Cardiac septum (tissue), 1 donor: ENCODE data around the gene LACTB. TPM values are rescaled to one million over a fixed set of nuclear protein-coding genes. Genes with fewer than 3 reads are reported as not detected.

Experiments
- DNase-seq: peaks from one replicate; pipeline ENCODE4 v3.0.0-alpha.2; 2020; ENCODE audit warnings: low spot score
- intact Hi-C: fragments of 100-400 bp; cut with DNase I; formaldehyde crosslinking; loops from one replicate; pipeline ENCODE4 v1.14.0; 2022
- total RNA-seq: library from RNA; stranded (reverse); fragmentation: NEBNext Ultra II Directional; extraction: Animal tissue kit (Norgen Biotek cat#: 25700); gene quantifications from one replicate; pipeline ENCODE4 v1.2.1, GENCODE V29; 2021
- donor health status: DM: no; HTN: no; CAD: no.

LACTB gene
- total RNA-seq, 1 donor from 2014 or later = 22.3 TPM

- no peak for DNase-seq
- intact Hi-C loops = loop anchor here (5.0 to 10.0 kb wide), 2 partner anchors 103 to 119 kb away; partner anchors contain the start of gene APH1B
Measured at GRCh38 chr15:63157891-63158431, 36.3 kb downstream of the LACTB start.

- intact Hi-C loops = no loop called here
- no peak for DNase-seq
Measured at GRCh38 chr15:63160638-63161037, 39.0 kb downstream of the LACTB start.

DNA sequence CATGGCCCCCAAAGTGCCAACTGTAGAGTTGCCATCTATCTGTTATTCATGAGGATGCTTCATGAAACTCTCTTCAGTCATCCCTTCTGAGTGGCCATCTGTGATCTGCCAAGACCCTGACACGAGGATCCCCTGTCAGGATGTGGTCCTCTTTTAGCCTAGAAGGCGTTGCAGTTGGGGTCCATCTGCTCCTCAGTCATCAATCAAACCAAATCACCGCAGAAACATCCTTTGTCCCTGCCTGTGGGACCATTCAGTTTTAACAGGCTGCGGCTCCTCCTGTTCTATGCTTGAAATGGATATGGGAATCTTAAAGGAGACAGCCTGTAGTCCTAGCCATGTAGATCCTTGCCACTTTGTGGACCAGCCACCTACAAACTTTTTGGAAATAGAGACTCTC is 41.6 kb downstream of the LACTB start:
- no peak for DNase-seq
- intact Hi-C loops = no loop called here

- no peak for DNase-seq
- intact Hi-C loops = no loop called here
Measured at GRCh38 chr15:63165166-63165859, 43.7 kb downstream of the LACTB start.

- intact Hi-C loops = no loop called here
- no peak for DNase-seq
Measured at GRCh38 chr15:63166219-63166618, 44.6 kb downstream of the LACTB start.

DNA sequence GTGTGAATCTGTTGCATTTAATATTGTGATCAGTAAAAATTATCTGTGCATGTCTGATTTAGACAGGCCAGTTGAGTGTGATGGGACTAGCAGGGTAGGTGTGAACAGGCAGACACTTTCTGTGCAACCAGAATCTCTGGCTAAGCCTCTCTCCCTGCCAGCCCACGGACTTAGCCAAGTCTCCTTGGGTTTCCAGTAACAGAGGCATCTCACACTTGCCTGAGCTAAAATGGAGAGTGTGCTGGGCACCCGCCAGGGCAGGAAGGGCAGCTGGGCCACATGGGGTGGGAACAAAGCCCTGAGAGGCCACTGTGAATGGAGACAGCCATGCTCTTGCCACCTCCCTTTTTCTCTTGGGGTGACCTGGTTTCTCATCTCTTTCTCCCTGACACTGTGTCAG is 48.1 kb downstream of the LACTB start:
- DNase-seq = no peak
- intact Hi-C loops = no loop called here

GRCh38 chr15:63172376-63172775 is 50.7 kb downstream of the LACTB start:
- intact Hi-C loops = no loop called here
- no peak for DNase-seq

DNA sequence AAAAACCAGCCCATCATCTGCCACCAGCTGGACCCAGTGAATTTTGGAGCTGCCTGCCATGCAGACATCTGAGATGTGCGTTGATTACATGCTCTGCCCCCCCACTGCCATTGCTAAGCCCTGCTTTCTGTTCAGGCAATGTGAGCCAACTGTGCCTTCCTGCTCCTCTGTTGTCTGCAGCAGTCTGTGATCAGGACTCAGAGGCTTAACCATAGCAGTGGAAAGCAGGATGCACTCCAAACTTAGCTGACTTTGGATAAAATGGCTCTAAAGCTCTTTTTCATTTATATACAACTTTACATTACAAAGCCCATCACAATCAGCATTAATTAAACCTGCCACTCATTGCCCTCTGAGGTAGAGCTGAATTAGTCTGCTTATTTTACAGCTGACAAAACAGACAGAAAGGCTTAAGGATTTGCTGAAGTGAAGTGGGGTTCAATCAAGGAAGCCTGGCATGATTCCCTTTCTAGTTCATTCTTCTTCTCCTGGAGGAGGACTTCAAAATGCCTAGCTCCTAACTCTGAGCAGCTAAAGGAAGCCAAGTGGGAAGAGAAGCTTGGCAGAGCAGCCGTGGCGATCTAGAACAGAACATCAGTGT is 51.3 kb downstream of the LACTB start:
- intact Hi-C loops = no loop called here
- no peak for DNase-seq

- no peak for DNase-seq
- intact Hi-C loops = no loop called here
Measured at GRCh38 chr15:63176302-63176701, 54.6 kb downstream of the LACTB start.

DNA sequence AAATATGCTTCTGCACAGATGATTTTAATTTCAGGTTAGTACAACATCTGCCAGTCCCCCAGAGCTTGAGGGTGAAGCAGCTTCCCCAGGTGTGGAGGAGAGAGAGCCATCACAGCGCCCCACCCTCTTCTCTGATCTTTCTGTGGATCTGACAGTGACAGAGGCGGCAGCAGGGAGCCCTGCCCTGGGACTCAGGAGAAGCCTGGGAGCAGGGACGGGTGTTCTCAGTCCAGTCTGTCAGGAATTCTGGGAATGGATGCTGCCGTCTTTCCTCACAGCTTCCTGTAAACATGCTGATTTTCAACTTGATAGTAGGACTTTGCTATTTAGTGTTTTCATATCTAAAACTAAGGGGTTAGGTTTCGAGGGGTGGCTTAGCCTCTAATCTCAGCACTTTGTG is 56.4 kb downstream of the LACTB start:
- intact Hi-C loops = no loop called here
- no peak for DNase-seq

DNA sequence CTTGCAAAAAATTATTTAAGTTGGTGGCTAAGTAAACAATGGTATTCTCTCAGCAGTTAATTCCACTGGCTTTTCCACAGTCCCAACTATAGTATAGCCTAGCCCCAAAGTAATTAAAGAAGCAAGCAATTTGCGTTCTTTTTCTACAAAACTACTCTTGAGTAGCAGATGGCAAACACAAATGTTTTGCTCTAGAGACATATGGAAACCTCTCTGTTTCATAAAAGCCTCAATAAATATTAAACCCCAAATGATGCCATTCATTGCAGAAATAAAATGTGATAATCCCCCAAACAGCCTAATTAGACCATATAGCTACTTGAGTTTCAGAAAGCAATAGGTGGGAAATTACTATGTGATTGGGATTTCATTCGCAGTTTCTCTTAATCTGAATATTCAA is 59.1 kb downstream of the LACTB start:
- intact Hi-C loops = loop anchor here (10.0 kb wide), 1 partner anchor 224 kb away; no protein-coding TSS in a partner anchor
- DNase-seq = no peak

DNA sequence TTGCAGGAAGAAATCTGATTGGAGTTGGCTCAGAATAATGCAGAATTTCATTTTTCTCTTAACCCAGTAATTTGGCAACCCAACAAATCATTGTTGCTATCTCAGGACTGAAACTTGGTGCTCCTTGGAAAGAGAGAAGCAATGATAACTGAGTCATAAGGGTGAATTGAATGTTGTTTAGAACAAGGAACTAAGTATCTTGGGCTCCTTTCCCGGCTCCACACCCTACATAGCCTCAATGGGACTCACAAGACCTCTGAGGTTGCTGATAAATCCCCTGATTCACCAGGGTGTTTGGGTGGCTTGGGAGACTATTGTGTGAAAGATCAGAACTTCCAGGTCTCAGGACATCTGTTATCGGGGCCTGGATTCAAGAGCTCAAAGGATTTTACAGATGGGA is 60.0 kb downstream of the LACTB start:
- DNase-seq = no peak
- intact Hi-C loops = loop anchor here (10.0 kb wide), 1 partner anchor 223 kb away; no protein-coding TSS in a partner anchor

DNA sequence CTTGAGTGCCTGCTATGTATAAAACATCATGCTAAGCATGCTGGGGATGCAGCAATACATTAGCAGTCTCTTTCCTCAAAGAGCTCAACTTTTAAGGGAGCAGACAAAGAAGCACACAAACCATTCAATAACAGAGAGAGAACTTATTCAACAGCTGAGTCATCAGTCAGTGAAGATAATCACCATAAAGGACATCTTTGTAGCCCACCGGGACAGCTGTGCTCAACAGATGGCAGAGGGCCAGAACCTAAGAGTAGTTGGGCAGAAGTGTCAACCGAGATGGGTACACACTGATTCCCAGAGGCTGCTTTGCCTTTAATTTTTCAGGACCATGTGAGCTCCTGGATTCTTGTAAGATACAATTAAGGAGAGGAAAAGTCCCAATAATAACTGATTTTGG is 63.5 kb downstream of the LACTB start:
- no peak for DNase-seq
- intact Hi-C loops = loop anchor here (5.0 to 10.0 kb wide), 2 partner anchors 92 to 220 kb away; partner anchors contain the start of gene APH1B

- intact Hi-C loops = loop anchor here (5.0 to 10.0 kb wide), 2 partner anchors 91 to 219 kb away; partner anchors contain the start of gene APH1B
- no peak for DNase-seq
Measured at GRCh38 chr15:63186065-63186464, 64.4 kb downstream of the LACTB start.

DNA sequence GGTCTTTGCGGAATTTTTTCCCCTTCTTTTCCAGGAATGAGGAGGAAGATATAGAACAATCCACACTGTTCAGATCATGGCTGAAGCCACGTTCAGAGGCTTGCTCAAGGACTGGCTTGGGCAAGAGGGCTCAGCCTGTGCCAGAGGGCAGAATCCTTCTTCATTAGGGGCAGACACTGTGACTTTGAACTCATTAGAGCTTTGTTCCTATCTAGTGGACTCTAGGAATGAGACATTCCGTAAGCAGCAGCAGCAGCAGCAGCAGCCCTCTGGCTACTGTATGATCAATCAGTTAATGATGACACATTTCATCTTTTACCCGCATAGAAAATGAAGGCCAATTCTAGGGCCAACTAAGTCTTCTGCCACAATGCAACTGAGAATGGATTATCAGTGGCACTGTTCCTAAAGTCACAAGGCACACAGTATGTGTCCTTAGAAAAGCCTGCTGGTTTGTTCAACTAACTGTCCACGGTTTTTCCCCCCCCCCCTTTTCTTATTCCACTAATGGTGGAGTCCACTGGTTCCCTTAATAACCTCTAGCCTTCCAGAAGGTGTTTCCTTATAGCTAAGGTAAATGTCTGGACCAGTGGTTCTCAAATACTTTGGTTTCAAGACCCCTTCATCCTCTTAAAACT is 66.0 kb downstream of the LACTB start:
- no peak for DNase-seq
- intact Hi-C loops = loop anchor here (5.0 to 10.0 kb wide), 2 partner anchors 90 to 217 kb away; partner anchors contain the start of gene APH1B

GRCh38 chr15:63188247-63188925 is 66.7 kb downstream of the LACTB start:
- no peak for DNase-seq

GRCh38 chr15:63188926-63189871 is 67.5 kb downstream of the LACTB start, which contains the start of gene RAB8B:
Gene RAB8B, plus strand, starts transcription at chr15:63189606. Its CDS starts 19 bp downstream, at chr15:63189625.
- peak; percentile 99 for DNase-seq
- intact Hi-C loops = loop anchor here (5.0 to 10.0 kb wide), 2 partner anchors 88 to 216 kb away; partner anchors contain the start of gene APH1B

More at GRCh38 chr15:63188247-63188925, 66.7 kb downstream of the LACTB start:
- intact Hi-C loops = loop anchor here (5.0 to 10.0 kb wide), 2 partner anchors 89 to 216 kb away; partner anchors contain the start of gene APH1B
